Testis (tissue), 2 donors: Measurements from ENCODE around the gene CDC42.

Experiments
- CTCF ChIP-seq, 3 experiments: fragments of 450-650 bp in 2 of 3; fragments of 200-600 bp in 1 of 3; sonication (generic) in 1 of 3; IDR thresholded peaks; one replicate each; pipeline ENCODE4 v1.5.1; 2016 to 2019; ENCODE audit warnings: antibody characterized with exemption in 3 of 3, mild to moderate bottlenecking in 2 of 3, moderate library complexity in 1 of 3
- POLR2A ChIP-seq: fragments of 450-650 bp; IDR thresholded peaks from one replicate; pipeline ENCODE4 v1.6.1; 2017; ENCODE audit warnings: antibody characterized with exemption, mild to moderate bottlenecking, moderate library complexity

- TF ChIP-seq POLR2A (no peak), CTCF (IDR thresholded peaks at IDR 0.05) (no peak)
Observed at GRCh38 chr1:22096036-22096435, 43.5 kb downstream of the CDC42 start.
